Loucy (cell line): ENCODE measurements around the gene LGALS9C.
"Not testable (repeated sequence)": the region's sequence is repeated elsewhere in the genome, so short reads cannot be mapped to it uniquely, and the experiment has no call there.

Experiments used
- CTCF ChIP-seq: fragments of 200-600 bp; sonication (generic); conservative IDR thresholded peaks from 2 replicates; pipeline ENCODE4 v1.5.1; 2014; ENCODE audit warnings: mild to moderate bottlenecking, antibody characterized with exemption, low read length
- EZH2phosphoT487 ChIP-seq: fragments of 200-600 bp; IDR thresholded peaks from 2 replicates; pipeline ENCODE4 v1.6.1; 2018; ENCODE audit warnings: antibody characterized with exemption, mild to moderate bottlenecking, moderate library complexity, borderline replicate concordance

- not testable (repeated sequence) for TF ChIP-seq CTCF, EZH2phosphoT487
Observed at GRCh38 chr17:18473967-18474366, 2.6 kb upstream of the LGALS9C start.
